Aortic smooth muscle cell (primary cell): ENCODE data around the gene ZSCAN16. TPM values are rescaled to one million over a fixed set of nuclear protein-coding genes. Genes with fewer than 3 reads are reported as not detected.

Experiments used
- total RNA-seq: library from RNA; depleted of rRNA; stranded (reverse); fragments of >200 nt; gene quantifications from 2 replicates; pipeline ENCODE4 v1.2.3, GENCODE V29; 2014

Gene ZSCAN16
- total RNA-seq = 3.5 and 4.1 TPM in 2 replicates

GRCh38 chr6:28124350-28124970 lies at the start of gene ZSCAN16:
TSS of gene ZSCAN16 (plus strand) at chr6:28124609. CDS start at chr6:28125444, 835 bp downstream.

GRCh38 chr6:28080381-28080630 lies 44.1 kb upstream of the ZSCAN16 start, which contains the start of gene ZNF165:
TSS of gene ZNF165 (plus strand) at chr6:28080568. CDS start at chr6:28085481, 4,913 bp downstream.

GRCh38 chr6:28141500-28142329 lies 17.3 kb downstream of the ZSCAN16 start, which contains the start of gene ZKSCAN8:
TSS of gene ZKSCAN8 (plus strand) at chr6:28141883. CDS start at chr6:28148408, 6,525 bp downstream.

Other genes with a start within 250 kb of the ZSCAN16 start
- not detected in 2 replicates for gene OR2B2, start 212.2 kb upstream of the ZSCAN16 start, total RNA-seq
- not detected in 2 replicates for gene OR2B6, start 167.4 kb upstream of the ZSCAN16 start, total RNA-seq
- gene ZNF165, start 44.0 kb upstream of the ZSCAN16 start, total RNA-seq = 0.26 and 0.44 TPM in 2 replicates
- gene ZKSCAN8, start 17.3 kb downstream of the ZSCAN16 start, total RNA-seq = 11.2 and 14.3 TPM in 2 replicates
- gene ZSCAN9, start 100.7 kb downstream of the ZSCAN16 start, total RNA-seq = 8.1 and 10.3 TPM in 2 replicates
- 4.8 and 5.7 TPM in 2 replicates for gene ZKSCAN4, start 127.7 kb downstream of the ZSCAN16 start, total RNA-seq
- gene NKAPL, start 134.7 kb downstream of the ZSCAN16 start, total RNA-seq = 1.9 and 2.4 TPM in 2 replicates
- 17.4 and 21.5 TPM in 2 replicates for gene ZSCAN26, start 142.5 kb downstream of the ZSCAN16 start, total RNA-seq
- gene PGBD1, start 157.0 kb downstream of the ZSCAN16 start, total RNA-seq = 4.1 and 5.0 TPM in 2 replicates
- gene ZSCAN31, start 211.5 kb downstream of the ZSCAN16 start, total RNA-seq = 4.2 and 8.0 TPM in 2 replicates
- gene ZKSCAN3, start 225.3 kb downstream of the ZSCAN16 start, total RNA-seq = 2.9 and 4.7 TPM in 2 replicates